Measurements from ENCODE around the gene FCHSD2.

The FCHSD2 gene

DNA sequence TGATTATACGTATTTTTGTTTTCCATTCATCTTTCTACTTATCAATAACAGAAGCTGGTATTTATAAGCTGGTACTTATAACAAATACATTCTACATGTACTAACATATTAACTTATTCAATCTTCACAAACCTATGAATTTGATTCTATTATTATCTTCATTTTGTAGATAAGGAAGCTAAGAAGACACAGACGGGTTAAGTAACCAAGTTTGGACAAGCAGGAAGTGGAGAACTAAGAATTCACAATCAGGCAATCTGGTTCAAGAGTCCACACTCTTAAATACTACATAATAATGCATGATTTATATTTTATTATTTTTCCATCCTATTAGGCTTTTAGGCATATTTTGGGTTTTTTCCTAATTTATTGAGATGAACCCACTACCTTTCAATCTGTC is 25.0 kb downstream of the FCHSD2 start:
- no peak for DNase-seq (ENCODE audit: low spot score)
- H3K4me3 ChIP-seq, result no peak overlapping the region
- no peak overlapping the region for H3K27ac ChIP-seq
- TF ChIP-seq CTCF (IDR thresholded peaks at IDR 0.05), result no peak

DNA sequence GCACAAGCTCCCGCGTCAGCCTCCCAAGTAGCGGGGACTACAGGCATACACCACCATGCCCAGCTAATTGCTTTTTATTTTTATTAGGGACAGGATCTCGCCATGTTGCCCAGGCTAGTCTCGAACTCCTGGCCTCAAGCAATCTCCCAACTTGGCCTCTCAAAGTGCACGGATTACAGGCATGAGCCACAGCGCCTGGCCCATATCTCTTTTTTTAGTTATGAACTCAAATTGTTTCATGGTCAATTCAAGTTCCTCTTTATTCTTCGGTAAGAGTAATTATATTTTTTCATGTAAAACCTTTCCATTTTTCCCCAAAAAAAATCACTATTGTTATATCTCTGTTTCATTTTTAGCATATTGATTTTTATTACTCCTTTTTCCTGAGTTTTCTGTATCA is 25.5 kb downstream of the FCHSD2 start:
- TF ChIP-seq CTCF (IDR thresholded peaks at IDR 0.05), result no peak
- DNase-seq (ENCODE audit: low spot score), result no peak
- Histone ChIP-seq H3K27ac (no peak overlapping the region), H3K4me3 (no peak overlapping the region)

GRCh38 chr11:73114835-73115220 is 27.3 kb downstream of the FCHSD2 start:
- Histone ChIP-seq H3K27ac (no peak overlapping the region), H3K4me3 (no peak overlapping the region)
- DNase-seq (ENCODE audit: low spot score), result no peak
- no peak for TF ChIP-seq CTCF (IDR thresholded peaks at IDR 0.05)

DNA sequence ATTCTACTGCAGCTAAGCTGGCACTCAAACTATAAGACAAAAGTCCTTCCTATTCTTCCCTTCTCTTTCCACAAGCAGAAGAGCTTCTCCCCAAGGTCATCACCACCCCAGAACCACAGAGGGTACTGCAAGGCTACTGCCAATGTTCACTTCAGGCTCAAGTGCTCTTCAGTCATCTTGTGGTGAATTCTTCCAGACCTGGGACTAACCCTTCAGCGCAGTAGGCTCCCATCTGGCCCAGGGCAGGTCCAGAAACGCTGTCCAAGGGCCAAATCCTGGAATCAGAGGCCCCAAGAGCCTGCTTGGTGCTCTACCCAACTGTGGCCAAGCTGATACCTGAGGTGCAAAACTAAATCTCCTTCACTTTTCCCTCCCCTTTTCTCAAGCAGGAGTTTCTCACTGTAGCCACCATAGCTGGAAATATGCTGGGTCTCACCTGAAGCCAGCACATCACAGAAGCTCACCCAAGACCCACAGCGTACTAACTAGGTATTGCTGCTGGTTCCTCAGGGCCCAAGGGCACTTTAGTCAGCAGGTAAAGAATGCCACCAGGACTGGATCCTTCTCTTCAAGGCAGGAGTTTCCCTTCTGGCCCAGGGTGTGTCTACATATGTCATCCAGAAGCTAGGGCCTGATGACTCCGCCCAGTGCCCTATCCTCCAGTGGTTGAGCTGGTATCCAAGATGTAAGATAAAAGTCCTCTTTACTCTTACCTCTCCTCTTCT is 27.8 kb downstream of the FCHSD2 start:
- DNase-seq (ENCODE audit: low spot score), result no peak
- H3K4me3 ChIP-seq, result no peak overlapping the region
- no peak for TF ChIP-seq CTCF (IDR thresholded peaks at IDR 0.05)
- no peak overlapping the region for H3K27ac ChIP-seq

DNA sequence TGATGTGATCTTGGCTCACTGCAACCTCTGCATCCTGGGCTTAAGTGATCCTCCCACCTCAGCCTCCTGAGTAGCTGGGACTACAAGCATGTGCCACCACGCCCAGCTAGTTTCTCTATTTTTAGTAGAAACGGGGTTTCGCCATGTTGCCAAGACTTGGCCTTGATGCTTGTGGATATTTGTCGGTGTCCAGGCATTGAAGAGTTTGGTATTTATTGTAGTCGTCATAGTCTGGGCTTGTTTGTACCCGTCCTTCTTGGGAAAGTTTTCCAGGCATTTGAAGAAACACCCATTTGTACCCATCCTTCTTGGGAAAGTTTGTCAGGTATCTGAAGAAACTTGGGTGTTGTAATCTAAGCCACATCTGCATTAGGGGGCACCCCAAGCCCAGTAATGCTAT is 28.7 kb downstream of the FCHSD2 start:
- Histone ChIP-seq H3K27ac (no peak overlapping the region), H3K4me3 (no peak overlapping the region)
- no peak for DNase-seq (ENCODE audit: low spot score)
- no peak for TF ChIP-seq CTCF (IDR thresholded peaks at IDR 0.05)

- no peak overlapping the region for H3K4me3 ChIP-seq
- H3K27ac ChIP-seq, result no peak overlapping the region
- DNase-seq (ENCODE audit: low spot score), result no peak
- no peak for TF ChIP-seq CTCF (IDR thresholded peaks at IDR 0.05)
Measured at GRCh38 chr11:73107597-73107996, 34.5 kb downstream of the FCHSD2 start.

DNA sequence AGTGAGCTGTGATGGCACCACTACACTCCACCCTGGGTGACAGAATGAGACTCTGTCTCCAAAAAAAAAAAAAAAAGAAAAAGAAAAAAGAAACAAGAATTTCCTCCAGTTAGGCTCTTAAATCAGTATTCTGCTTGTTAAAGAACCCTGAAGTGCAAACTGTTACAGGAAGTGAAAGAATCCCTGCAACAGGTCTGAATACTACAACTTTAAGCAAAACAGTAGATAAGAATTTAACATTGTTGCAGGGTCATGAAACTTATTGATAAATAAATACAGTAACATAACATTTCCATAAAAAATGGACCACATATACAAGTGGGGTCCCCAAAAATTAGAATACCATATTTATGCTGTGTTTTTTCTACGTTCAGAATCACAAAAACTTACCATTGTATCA is 35.8 kb downstream of the FCHSD2 start:
- no peak for TF ChIP-seq CTCF (IDR thresholded peaks at IDR 0.05)
- H3K4me3 ChIP-seq, result no peak overlapping the region
- no peak for DNase-seq (ENCODE audit: low spot score)
- no peak overlapping the region for H3K27ac ChIP-seq
